COR-L47 (cell line): ENCODE results near the gene SLC26A3.

Experiments used
- DNase-seq: peaks from one replicate; lab custom pipeline; 2025; lab: John Stamatoyannopoulos, UW

Gene SLC26A3

GRCh38 chr7:107746006-107746405, 57.0 kb downstream of the SLC26A3 start:
- DNase-seq, result no peak

GRCh38 chr7:107744345-107744750, 58.7 kb downstream of the SLC26A3 start:
- DNase-seq, result no peak

GRCh38 chr7:107743567-107744344, 59.3 kb downstream of the SLC26A3 start, which contains the start of gene CBLL1:
Gene CBLL1, plus strand, starts transcription at chr7:107744142. Its CDS starts 22 bp downstream, at chr7:107744164.
- DNase-seq, result peak; percentile 93

- DNase-seq, result peak; percentile 57
Measured at GRCh38 chr7:107742678-107743566, 60.1 kb downstream of the SLC26A3 start.

GRCh38 chr7:107728276-107728675, 74.7 kb downstream of the SLC26A3 start:
- no peak for DNase-seq

- no peak for DNase-seq
Measured at GRCh38 chr7:107726356-107727130, 76.5 kb downstream of the SLC26A3 start.

GRCh38 chr7:107725138-107725740, 77.8 kb downstream of the SLC26A3 start:
- peak; percentile 26 for DNase-seq

- DNase-seq, result no peak
Measured at GRCh38 chr7:107723255-107723654, 79.8 kb downstream of the SLC26A3 start.

GRCh38 chr7:107721286-107721685, 81.7 kb downstream of the SLC26A3 start:
- no peak for DNase-seq

- no peak for DNase-seq
Measured at GRCh38 chr7:107718456-107719193, 84.4 kb downstream of the SLC26A3 start.

- no peak for DNase-seq
Measured at GRCh38 chr7:107715531-107715930, 87.5 kb downstream of the SLC26A3 start.
